ENCODE data around the gene SORBS2.

The SORBS2 gene

GRCh38 chr4:185666156-185666555, 145.8 kb downstream of the SORBS2 start:
- no peak for DNase-seq

- DNase-seq = no peak
Measured at GRCh38 chr4:185665655-185666054, 146.3 kb downstream of the SORBS2 start.

- no peak for DNase-seq
Measured at GRCh38 chr4:185664481-185664880, 147.5 kb downstream of the SORBS2 start.

GRCh38 chr4:185662030-185662778, 149.8 kb downstream of the SORBS2 start:
- no peak for DNase-seq

GRCh38 chr4:185660340-185660739, 151.7 kb downstream of the SORBS2 start:
- DNase-seq = no peak

- no peak for DNase-seq
Measured at GRCh38 chr4:185657699-185658098, 154.3 kb downstream of the SORBS2 start.

- DNase-seq = no peak
Measured at GRCh38 chr4:185657183-185657582, 154.8 kb downstream of the SORBS2 start.

- DNase-seq = no peak
Measured at GRCh38 chr4:185656467-185656931, 155.5 kb downstream of the SORBS2 start.

GRCh38 chr4:185654965-185655554, 156.9 kb downstream of the SORBS2 start:
- no peak for DNase-seq

- no peak for DNase-seq
Measured at GRCh38 chr4:185654311-185654710, 157.7 kb downstream of the SORBS2 start.

GRCh38 chr4:185651851-185652250, 160.1 kb downstream of the SORBS2 start:
- no peak for DNase-seq

- no peak for DNase-seq
Measured at GRCh38 chr4:185651137-185651677, 160.8 kb downstream of the SORBS2 start.

GRCh38 chr4:185648631-185649030, 163.4 kb downstream of the SORBS2 start:
- DNase-seq = no peak

- no peak for DNase-seq
Measured at GRCh38 chr4:185645403-185645802, 166.6 kb downstream of the SORBS2 start.

GRCh38 chr4:185644408-185644807, 167.6 kb downstream of the SORBS2 start:
- no peak for DNase-seq

GRCh38 chr4:185642907-185643306, 169.1 kb downstream of the SORBS2 start:
- no peak for DNase-seq

- peak; percentile 41 for DNase-seq
Measured at GRCh38 chr4:185640811-185641675, 171.0 kb downstream of the SORBS2 start.

- DNase-seq = no peak
Measured at GRCh38 chr4:185638548-185639301, 173.3 kb downstream of the SORBS2 start.

- DNase-seq = no peak
Measured at GRCh38 chr4:185638093-185638492, 173.9 kb downstream of the SORBS2 start.

- peak; percentile 77 for DNase-seq
Measured at GRCh38 chr4:185637163-185637875, 174.7 kb downstream of the SORBS2 start.

GRCh38 chr4:185634066-185634652, 177.8 kb downstream of the SORBS2 start:
- no peak for DNase-seq

All from NCI-H510A treated with DMSO at 0.1 percent for 48 hours (cell line).